ENCODE measurements around the gene ERC2.

DNA sequence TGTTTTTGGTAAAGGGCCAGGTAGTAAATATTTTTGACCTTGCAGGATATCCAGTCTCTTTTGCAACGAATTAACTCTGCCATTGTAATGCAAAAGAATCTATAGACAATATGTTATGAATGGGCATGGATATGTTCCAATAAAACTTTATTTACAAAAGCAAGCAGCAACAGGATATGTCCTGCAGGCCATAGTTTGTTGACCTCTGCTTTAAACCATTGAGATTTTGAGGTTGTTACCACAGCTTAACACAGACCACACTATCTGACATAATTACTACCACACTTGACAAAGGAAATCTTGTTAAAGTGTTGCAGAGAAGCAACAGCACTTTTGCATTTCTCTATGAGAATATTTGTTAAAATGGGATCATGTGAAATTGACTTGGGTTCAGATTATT is 349.3 kb downstream of the ERC2 start:
- TF ChIP-seq POLR2AphosphoS5 (IDR thresholded peaks at IDR 0.05; ENCODE audit: low read depth, low read length) (no peak), POLR2A (IDR thresholded peaks at IDR 0.05; ENCODE audit: low read depth, low read length) (no peak)

All from GM12892 (cell line).